HCT116 (cell line): ENCODE data around the gene PSG5. TPM values are rescaled to one million over a fixed set of nuclear protein-coding genes. Genes with fewer than 3 reads are reported as not detected.
"Not testable (repeated sequence)": the region's sequence is repeated elsewhere in the genome, so short reads cannot be mapped to it uniquely, and the experiment has no call there.

Experiments used
- ATAC-seq: fragments of 200-7000 bp; cut with Tn5 transposase; 2 replicates; pipeline ENCODE4 v1.9.1; 2020; ENCODE audit warnings: mild to moderate bottlenecking, moderate library complexity
- BruUV-seq: library from RNA; stranded (reverse); fragments of 400-500 nt; replicated peaks from 2 replicates; lab custom pipeline; 2021; lab: Mats Ljungman, UMichigan
- CTCF ChIA-PET: fragments of 300-600 bp; sonication (Branson Sonifier 250); formaldehyde crosslinking; loops from one replicate; lab custom pipeline; 2021; ENCODE audit warnings: antibody characterized with exemption; lab: Charles Lee
- POLR2A ChIA-PET: fragments of 300-600, 350-600 bp; sonication (Branson Sonifier 250); formaldehyde crosslinking; loops from one replicate; lab custom pipeline; 2021; ENCODE audit warnings: antibody characterized with exemption; lab: Charles Lee
- RAD21 ChIA-PET, 2 experiments: fragments of 300-600 bp; sonication (Branson Sonifier 250); formaldehyde crosslinking; loops; one replicate each; lab custom pipeline; 2023; ENCODE audit warnings: low total read pairs in 2 of 2; ENCODE audit not compliant: uncharacterized antibody in 2 of 2, unreplicated experiment in 2 of 2, low non-redundant PET in 1 of 2; lab: Charles Lee
- DNase-seq: peaks from one replicate; pipeline ENCODE4 v3.0.0-alpha.2; 2010; ENCODE audit warnings: low read depth, low spot score
- H2AFZ ChIP-seq: fragments of 200-600 bp; shearing (Covaris generic), sonication (generic); 2 replicates; pipeline ENCODE4 v1.6.1; 2017; ENCODE audit warnings: low read depth, mixed run types, mixed read lengths, antibody characterized with exemption, low read length; ENCODE audit not compliant: poor library complexity, severe bottlenecking
- H3K27ac ChIP-seq: 2 replicates; pipeline ENCODE4 v1.5.1; 2012; ENCODE audit warnings: low read depth, low read length
- H3K27me3 ChIP-seq: fragments of 200-600 bp; sonication (generic); 2 replicates; pipeline ENCODE4 v1.6.1; 2016; ENCODE audit warnings: mixed run types, low read length, mixed read lengths; ENCODE audit not compliant: insufficient read depth
- H3K36me3 ChIP-seq, 2 experiments: fragments of 200-500 bp in 1 of 2; fragments of 200-600 bp in 1 of 2; sonication (Bioruptor generic) in 1 of 2; sonication (generic) in 1 of 2; 2 replicates each; pipeline versions ENCODE4 v1.5.1 to v1.6.1; 2014 to 2016; ENCODE audit warnings: low read length in 2 of 2, inconsistent platforms in 1 of 2, mixed read lengths in 1 of 2, mixed run types in 1 of 2; ENCODE audit not compliant: insufficient read depth in 2 of 2, control insufficient read depth in 1 of 2
- H3K4me1 ChIP-seq, 2 experiments: fragments of 200-600 bp in 1 of 2; sonication (generic) in 1 of 2; 2 replicates each; pipeline versions ENCODE4 v1.5.1 to v1.6.1; 2012 to 2017; ENCODE audit warnings: low read length in 2 of 2, inconsistent platforms in 1 of 2, mild to moderate bottlenecking in 1 of 2, mixed read lengths in 1 of 2, mixed run types in 1 of 2, moderate library complexity in 1 of 2; ENCODE audit not compliant: insufficient read depth in 2 of 2, control insufficient read depth in 1 of 2
- H3K4me2 ChIP-seq: fragments of 200-600 bp; sonication (generic); 2 replicates; pipeline ENCODE4 v1.6.1; 2017; ENCODE audit warnings: mixed run types, low read length, mixed read lengths
- H3K4me3 ChIP-seq, 2 experiments: fragments of 200-600 bp in 1 of 2; sonication (generic) in 1 of 2; replicated peaks in 1 of 2; 2 replicates each; pipeline ENCODE4 v1.5.1; 2011 to 2016; ENCODE audit warnings: low read length in 2 of 2, control low read depth in 1 of 2, low read depth in 1 of 2, mild to moderate bottlenecking in 1 of 2, mixed read lengths in 1 of 2, mixed run types in 1 of 2
- H3K79me2 ChIP-seq: fragments of 200-600 bp; sonication (generic); 2 replicates; pipeline ENCODE4 v1.6.1; 2017; ENCODE audit warnings: mild to moderate bottlenecking, mixed run types, low read length, moderate library complexity, mixed read lengths; ENCODE audit not compliant: insufficient read depth
- H3K9ac ChIP-seq: fragments of 200-600 bp; sonication (generic); 2 replicates; pipeline ENCODE4 v1.6.1; 2016; ENCODE audit warnings: low read length, mixed read lengths
- H3K9me2 ChIP-seq: fragments of 200-600 bp; sonication (generic), shearing (Covaris generic); 2 replicates; pipeline ENCODE4 v1.6.1; 2017; ENCODE audit warnings: mixed run types, mild to moderate bottlenecking, moderate library complexity; ENCODE audit not compliant: insufficient read depth
- H3K9me3 ChIP-seq, 2 experiments: fragments of 200-500 bp in 1 of 2; fragments of 200-600 bp in 1 of 2; sonication (Bioruptor generic) in 1 of 2; sonication (generic) in 1 of 2; 2 replicates each; pipeline ENCODE4 v1.6.1; 2014 to 2017; ENCODE audit warnings: low read length in 2 of 2, mixed read lengths in 2 of 2, inconsistent platforms in 1 of 2, low read depth in 1 of 2, mild to moderate bottlenecking in 1 of 2, mixed run types in 1 of 2, moderate library complexity in 1 of 2; ENCODE audit not compliant: control insufficient read depth in 1 of 2, insufficient read depth in 1 of 2
- H4K20me1 ChIP-seq: fragments of 200-600 bp; sonication (generic), shearing (Covaris generic); 2 replicates; pipeline ENCODE4 v1.6.1; 2017; ENCODE audit warnings: mixed run types, mild to moderate bottlenecking, moderate library complexity; ENCODE audit not compliant: insufficient read depth
- CTCF ChIP-seq, 3 experiments: fragments of 200-600 bp in 1 of 3; sonication (generic) in 1 of 3; IDR thresholded peaks in 2 of 3; conservative IDR thresholded peaks in 1 of 3; 2 replicates each; pipeline ENCODE4 v1.5.1; 2012 to 2017; ENCODE audit warnings: low read depth in 2 of 3, low read length in 2 of 3, antibody characterized with exemption in 1 of 3, borderline replicate concordance in 1 of 3, control low read depth in 1 of 3, mild to moderate bottlenecking in 1 of 3, mixed read lengths in 1 of 3, mixed run types in 1 of 3, moderate library complexity in 1 of 3; ENCODE audit not compliant: insufficient read depth in 1 of 3
- RAD21 ChIP-seq: IDR thresholded peaks from 2 replicates; pipeline ENCODE4 v1.6.1; 2012; ENCODE audit warnings: low read depth, mild to moderate bottlenecking
- intact Hi-C: fragments of 100-400 bp; cut with micrococcal nuclease; formaldehyde crosslinking; loops from 2 replicates; pipeline ENCODE4 v1.10.0; 2022
- total RNA-seq: library from RNA; stranded (reverse); gene quantifications from one replicate; pipeline ENCODE4 v1.2.1, GENCODE V29; 2021; ENCODE audit not compliant: unreplicated experiment
- TF ChIP-seq, protein P1 (sequence below): IDR thresholded peaks from 2 replicates; pipeline ENCODE4 v1.6.1; 2012

Gene PSG5
- total RNA-seq, 1 experiment from 2014 or later: not detected

DNA sequence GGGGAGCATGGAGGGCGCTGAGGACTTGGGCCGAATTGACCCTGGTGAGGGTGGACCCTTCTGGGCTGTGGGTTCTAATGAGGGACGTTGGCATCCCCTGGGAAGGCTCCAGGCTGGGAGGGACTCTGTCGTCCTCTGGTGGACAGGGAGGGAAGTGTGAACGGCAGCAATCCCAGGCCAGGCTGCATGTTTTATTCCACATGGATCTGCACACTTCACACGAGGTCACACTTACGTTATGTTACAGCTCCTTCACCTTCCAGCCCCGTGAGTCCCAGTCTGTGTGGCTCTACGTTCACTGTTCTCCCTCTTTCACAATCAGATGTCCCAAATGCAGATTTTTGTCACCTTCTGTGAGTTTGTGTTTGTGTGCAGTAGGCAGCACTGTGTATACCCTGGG, 1.8 kb upstream of the PSG5 start:
- BruUV-seq, H3K79me2 ChIP-seq, H3K4me3 ChIP-seq, H2AFZ ChIP-seq, H3K4me2 ChIP-seq, H3K27ac ChIP-seq, DNase-seq, H4K20me1 ChIP-seq, RAD21 ChIA-PET, H3K9ac ChIP-seq, H3K9me2 ChIP-seq, H3K9me3 ChIP-seq, ATAC-seq, H3K36me3 ChIP-seq, POLR2A ChIA-PET, H3K27me3 ChIP-seq: not testable (repeated sequence)
- CTCF ChIA-PET: interaction anchor here (1.0 kb wide), 3 partner anchors 12 to 83 kb away, joined by 3 to 6 read pairs (median 3); no protein-coding TSS in a partner anchor
- TF ChIP-seq CTCF (IDR thresholded peaks at IDR 0.05 in 2 of 3, conservative IDR thresholded peaks at IDR 0.05 in 1 of 3; ENCODE audit: borderline replicate concordance in 1 of 3, insufficient read depth in 1 of 3, low read depth in 2 of 3, low read length in 2 of 3) (peak; percentile 41 to 75 (median 47); a peak in 5 of 6 replicates), RAD21 (peak; percentile 50)
- TF ChIP-seq, protein P1, sequence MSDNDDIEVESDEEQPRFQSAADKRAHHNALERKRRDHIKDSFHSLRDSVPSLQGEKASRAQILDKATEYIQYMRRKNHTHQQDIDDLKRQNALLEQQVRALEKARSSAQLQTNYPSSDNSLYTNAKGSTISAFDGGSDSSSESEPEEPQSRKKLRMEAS: peak; percentile 51; the same call in 1 of the 2 replicates
- TF ChIP-seq, all 23 proteins: peak for 3; not testable (repeated sequence) for 20
- intact Hi-C loops, H3K4me1 ChIP-seq: not testable (repeated sequence)

DNA sequence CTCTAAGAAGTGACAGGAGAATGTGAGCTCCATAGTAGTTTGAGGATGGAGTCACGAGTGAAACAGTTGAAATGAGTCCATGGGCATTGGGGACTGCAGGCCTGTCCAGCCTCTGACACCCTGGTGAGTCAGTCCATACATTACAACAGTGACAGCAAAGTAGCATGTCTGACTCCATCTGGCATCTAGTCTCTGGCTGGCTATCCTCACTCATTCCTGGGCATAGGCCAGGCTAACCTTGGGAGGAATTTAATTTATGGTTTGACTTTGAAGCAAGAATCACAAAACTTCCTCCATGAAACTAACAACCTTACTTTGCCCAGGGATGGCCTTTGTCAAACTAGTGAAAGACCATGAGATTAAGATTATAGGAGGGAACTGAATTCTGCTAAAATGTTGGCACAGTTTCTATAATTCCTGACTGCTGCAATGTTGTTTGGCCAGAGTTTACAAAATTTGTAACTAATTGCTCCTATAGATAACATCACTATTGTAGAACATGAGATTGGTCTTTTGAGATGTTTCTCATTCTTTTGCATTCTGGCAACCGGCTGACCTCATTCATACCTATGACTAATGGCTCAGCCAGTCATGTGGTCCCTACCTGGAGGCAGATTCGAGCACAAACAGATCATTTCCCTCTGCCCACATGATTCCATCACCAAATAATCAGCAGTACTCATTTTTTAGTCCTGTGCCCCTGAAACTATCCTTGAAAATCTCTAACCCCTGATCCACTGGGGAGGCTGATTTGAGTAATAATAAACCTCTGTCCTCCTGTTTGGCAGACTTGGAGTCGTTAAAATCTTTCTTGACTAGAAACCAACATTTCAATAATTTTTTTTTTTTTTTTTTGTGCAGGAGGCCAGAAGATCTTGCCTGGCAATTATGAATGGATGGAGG, 4.2 kb downstream of the PSG5 start:
- BruUV-seq, POLR2A ChIA-PET, ATAC-seq, H3K27ac ChIP-seq, H3K79me2 ChIP-seq, H4K20me1 ChIP-seq, DNase-seq, CTCF ChIA-PET, H3K9ac ChIP-seq, RAD21 ChIA-PET, H3K9me2 ChIP-seq, H3K36me3 ChIP-seq, H3K27me3 ChIP-seq, H3K9me3 ChIP-seq, intact Hi-C loops, H3K4me3 ChIP-seq: not testable (repeated sequence)
- peaks cover 3 to 12% of the 10 kb centered on the region in 2 experiments; a peak in 3 of 4 replicates for H3K4me1 ChIP-seq
- peak overlapping the region; percentile 37 for H3K4me2 ChIP-seq
- H2AFZ ChIP-seq: peak overlapping the region; percentile 31
